Psoas muscle (tissue), 8 donors: ENCODE data around the gene C6. TPM values are rescaled to one million over a fixed set of nuclear protein-coding genes. Genes with fewer than 3 reads are reported as not detected.
"Not testable (repeated sequence)": the region's sequence is repeated elsewhere in the genome, so short reads cannot be mapped to it uniquely, and the experiment has no call there.

Experiments used
- ATAC-seq, 4 donors: fragments of 200-7000 bp; cut with Tn5 transposase; one replicate each; pipeline ENCODE4 v1.9.1; 2020; ENCODE audit warnings: moderate library complexity in 3 of 4, mild to moderate bottlenecking in 2 of 4
- DNase-seq, 2 donors: peaks; one replicate each; pipeline ENCODE4 v3.0.0-alpha.2; 2020
- H3K27ac ChIP-seq: fragments of 200-600 bp; one replicate; pipeline ENCODE4 v1.8.0; 2022
- H3K27me3 ChIP-seq, 3 donors: fragments of 200-600 bp in 1 of 3; one replicate each; pipeline versions ENCODE4 v1.6.1 to v1.8.0; 2013 to 2022; ENCODE audit warnings: low read length in 2 of 3, mild to moderate bottlenecking in 2 of 3, moderate library complexity in 1 of 3; ENCODE audit not compliant: insufficient read depth in 3 of 3
- H3K36me3 ChIP-seq, 2 donors: fragments of 200-600 bp in 1 of 2; one replicate each; pipeline versions ENCODE4 v1.6.1 to v1.8.0; 2013 to 2022; ENCODE audit warnings: low read depth in 1 of 2, mild to moderate bottlenecking in 1 of 2, moderate library complexity in 1 of 2; ENCODE audit not compliant: insufficient read depth in 1 of 2
- H3K4me1 ChIP-seq: fragments of 200-600 bp; one replicate; pipeline ENCODE4 v1.8.0; 2022
- H3K4me3 ChIP-seq: fragments of 200-600 bp; one replicate; pipeline ENCODE4 v1.8.0; 2022; ENCODE audit warnings: mild to moderate bottlenecking
- H3K9me3 ChIP-seq: fragments of 200-600 bp; one replicate; pipeline ENCODE4 v1.8.0; 2022
- WGBS, 3 donors: extraction: QIAGEN DNeasy Blood & Tissue Kit; methylation state at CpG; one replicate each; pipeline versions ENCODE4 v1.1.6 to v1.1.7; 2013; 5-methylcytosine and 5-hydroxymethylcytosine counted together
- intact Hi-C, 2 donors: fragments of 100-400 bp; cut with DNase I; formaldehyde crosslinking; loops; one replicate each; pipeline versions ENCODE4 v1.11.0 to v1.14.2; 2022
- polyA plus RNA-seq, 3 donors: library from polyadenylated mRNA; stranded (reverse); fragments of 200-250 nt; gene quantifications; one replicate each; pipeline ENCODE4 v1.2.3, GENCODE V29; 2013
- total RNA-seq, 4 donors: library from RNA; stranded (reverse); fragmentation: NEBNext Ultra II Directional in 2 of 4; extraction: Animal tissue kit (Norgen Biotek cat#: 25700) in 2 of 4; gene quantifications; one replicate each; pipeline versions ENCODE4 v1.2.1 to v1.2.4, GENCODE V29; 2021 to 2023
- TF ChIP-seq, protein P1 (sequence below): fragments of 200-600 bp; IDR thresholded peaks from one replicate; pipeline ENCODE4 v1.8.0; 2022; ENCODE audit warnings: antibody characterized with exemption
- donor health status: healthy with polysubstance abuse.
- donor health status: DM: no; HTN: no; CAD: no; lungs with moderate emphysema.
- donor health status: Bipolar disorder and iron deficiency.
- donor health status: healthy.
- donor health status: DM: yes; HTN: yes; CAD: no.
- donor health status: DM: no; HTN: no; CAD: no.
- donor health status: DM: no; HTN: no; CAD: no.
- donor health status: DM: yes; HTN: yes; CAD: no.

Gene C6
- total and polyA plus RNA-seq, 7 donors, result 0.13 to 1.1 (median 0.17) TPM

DNA sequence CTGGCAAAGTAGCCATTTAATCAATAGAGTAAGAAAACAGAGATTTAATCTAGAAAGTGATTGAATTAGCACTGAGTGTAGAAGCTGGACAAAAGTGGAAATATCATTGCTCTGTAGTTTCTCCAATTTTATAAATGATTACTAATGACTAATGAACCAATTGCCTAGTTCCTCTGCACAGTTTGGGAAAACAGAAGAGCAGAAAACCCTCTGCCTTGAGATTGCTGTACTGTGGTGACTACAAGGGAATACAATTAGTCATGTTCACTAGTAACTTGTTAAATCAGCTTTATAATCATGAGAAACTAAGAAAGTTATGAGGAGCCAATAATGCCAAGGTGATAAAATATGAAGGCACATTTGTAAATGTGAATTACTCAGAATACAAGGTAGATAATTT is 21.1 kb upstream of the C6 start:
- TF ChIP-seq, protein P1, sequence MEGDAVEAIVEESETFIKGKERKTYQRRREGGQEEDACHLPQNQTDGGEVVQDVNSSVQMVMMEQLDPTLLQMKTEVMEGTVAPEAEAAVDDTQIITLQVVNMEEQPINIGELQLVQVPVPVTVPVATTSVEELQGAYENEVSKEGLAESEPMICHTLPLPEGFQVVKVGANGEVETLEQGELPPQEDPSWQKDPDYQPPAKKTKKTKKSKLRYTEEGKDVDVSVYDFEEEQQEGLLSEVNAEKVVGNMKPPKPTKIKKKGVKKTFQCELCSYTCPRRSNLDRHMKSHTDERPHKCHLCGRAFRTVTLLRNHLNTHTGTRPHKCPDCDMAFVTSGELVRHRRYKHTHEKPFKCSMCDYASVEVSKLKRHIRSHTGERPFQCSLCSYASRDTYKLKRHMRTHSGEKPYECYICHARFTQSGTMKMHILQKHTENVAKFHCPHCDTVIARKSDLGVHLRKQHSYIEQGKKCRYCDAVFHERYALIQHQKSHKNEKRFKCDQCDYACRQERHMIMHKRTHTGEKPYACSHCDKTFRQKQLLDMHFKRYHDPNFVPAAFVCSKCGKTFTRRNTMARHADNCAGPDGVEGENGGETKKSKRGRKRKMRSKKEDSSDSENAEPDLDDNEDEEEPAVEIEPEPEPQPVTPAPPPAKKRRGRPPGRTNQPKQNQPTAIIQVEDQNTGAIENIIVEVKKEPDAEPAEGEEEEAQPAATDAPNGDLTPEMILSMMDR, result no peak
- no peaks in the 10 kb centered on the region for H3K27me3 ChIP-seq
- ATAC-seq (no peak), DNase-seq (no peak)
- intact Hi-C loops, result no loop called here
- no peaks in the 10 kb centered on the region for H3K4me1 ChIP-seq
- peaks cover 18% of the 10 kb centered on the region for H3K9me3 ChIP-seq
- no peak overlapping the region for H3K27ac ChIP-seq
- H3K4me3 ChIP-seq, result no peak overlapping the region
- H3K36me3 ChIP-seq, result no peaks in the 10 kb centered on the region

DNA sequence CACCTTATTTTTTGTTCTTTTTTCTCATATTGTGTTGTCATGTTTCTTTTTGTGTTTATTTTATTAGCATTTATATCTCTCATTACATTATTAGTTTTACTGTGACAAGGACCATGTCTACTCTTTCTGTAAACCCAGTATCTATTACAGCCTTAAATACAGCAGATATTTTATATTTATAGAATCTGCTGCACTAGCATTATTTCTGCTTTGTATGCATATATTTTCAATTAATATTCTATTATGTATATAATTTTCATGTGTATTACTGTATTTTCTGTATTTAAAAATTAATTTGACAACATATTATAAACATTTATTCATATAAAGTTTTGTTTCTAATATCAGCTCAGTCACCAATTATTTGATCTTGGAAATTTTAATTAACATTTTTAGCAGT is 19.5 kb upstream of the C6 start:
- TF ChIP-seq, protein P1, result no peak
- H3K4me3 ChIP-seq, result no peak overlapping the region
- intact Hi-C loops, result no loop called here

DNA sequence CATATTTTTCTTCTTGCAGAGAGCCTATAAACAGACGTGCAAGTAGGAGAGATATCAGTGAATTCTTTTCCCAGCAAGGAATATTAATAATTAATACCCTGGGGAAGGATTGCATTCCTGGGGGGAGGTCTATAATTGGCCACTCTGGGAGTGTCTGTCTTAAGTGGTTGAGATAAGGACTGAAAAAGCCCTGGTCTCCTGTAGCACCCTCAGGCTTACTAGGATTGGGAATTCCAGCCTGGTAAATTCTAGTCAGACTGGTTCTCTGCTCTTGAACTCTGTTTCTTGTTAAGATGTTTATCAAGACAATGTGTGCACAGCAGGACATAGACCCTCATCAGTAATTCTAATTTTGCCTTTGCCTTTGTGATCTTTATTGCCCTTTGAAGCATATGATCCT is 16.9 kb upstream of the C6 start:
- ATAC-seq, H3K4me3 ChIP-seq, intact Hi-C loops, H3K27me3 ChIP-seq, H3K36me3 ChIP-seq, DNase-seq, H3K4me1 ChIP-seq, H3K27ac ChIP-seq: not testable (repeated sequence)
- 59 to 74% (median 68%) methylated on average over 1 of the region's 1 CpG for WGBS, 3 donors
- peaks cover 20% of the 10 kb centered on the region for H3K9me3 ChIP-seq

More for the DNA sequence above, 19.5 kb upstream of the C6 start:
- H3K36me3 ChIP-seq, result no peaks in the 10 kb centered on the region
- no peak for DNase-seq
- H3K27me3 ChIP-seq, result no peaks in the 10 kb centered on the region
- no peaks in the 10 kb centered on the region for H3K4me1 ChIP-seq
- peaks cover 20% of the 10 kb centered on the region for H3K9me3 ChIP-seq
- no peak for ATAC-seq
- no peak overlapping the region for H3K27ac ChIP-seq

DNA sequence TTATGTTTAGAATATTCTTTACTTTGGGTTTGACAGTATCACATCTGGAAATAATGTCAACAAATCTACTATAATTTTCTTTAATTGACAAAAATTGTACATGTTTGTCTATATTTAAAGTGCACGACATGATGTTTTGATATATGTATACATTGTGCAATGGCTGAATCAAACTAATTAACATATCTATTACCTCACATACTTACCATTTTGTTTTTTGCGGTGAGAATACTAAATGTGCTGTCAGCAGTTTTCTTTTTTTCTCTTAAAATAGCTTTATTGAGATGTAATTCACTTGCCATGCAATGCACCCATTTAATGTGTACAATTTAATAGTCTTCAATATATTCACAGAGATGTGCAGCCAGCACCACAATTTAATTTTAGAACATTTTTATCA is 10.6 kb upstream of the C6 start:
- peaks cover 5% of the 10 kb centered on the region for H3K9me3 ChIP-seq
- intact Hi-C loops, result no loop called here
- H3K36me3 ChIP-seq, result no peaks in the 10 kb centered on the region
- DNase-seq (no peak), ATAC-seq (no peak)
- no peak overlapping the region for H3K27ac ChIP-seq
- no peaks in the 10 kb centered on the region for H3K27me3 ChIP-seq
- 94 to 96% (median 94%) methylated on average over 2 of the region's 2 CpGs for WGBS, 3 donors
- H3K4me1 ChIP-seq, result no peaks in the 10 kb centered on the region
- TF ChIP-seq, protein P1, result no peak
- H3K4me3 ChIP-seq, result no peak overlapping the region

DNA sequence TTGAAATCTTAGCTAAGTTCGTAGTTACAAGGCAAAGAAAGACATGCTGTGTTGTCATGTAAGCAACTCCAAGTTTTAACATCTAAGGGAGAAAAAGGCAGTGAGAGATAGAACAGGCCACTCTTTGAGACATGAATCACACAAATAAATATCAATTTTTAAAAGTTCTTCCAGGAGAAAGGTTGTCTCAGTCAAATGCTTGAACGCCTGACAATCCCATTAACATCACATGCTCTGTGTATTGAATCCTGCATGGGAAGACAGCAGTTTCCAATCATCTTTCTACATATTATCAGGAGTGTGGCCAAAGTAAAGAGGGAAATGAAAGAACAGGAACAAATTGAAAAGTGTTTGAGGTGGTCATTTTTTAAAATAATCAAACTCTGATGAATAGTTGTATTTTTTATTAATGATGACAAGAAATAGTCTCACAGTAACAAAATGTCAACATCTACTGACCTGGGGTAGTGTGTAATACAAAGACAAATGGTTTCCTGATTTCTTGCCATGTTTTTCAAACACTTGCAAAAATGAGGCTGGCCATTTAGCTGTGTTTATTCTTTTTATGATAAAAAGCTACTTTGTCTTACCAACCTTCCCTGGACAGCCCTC is 6.4 kb upstream of the C6 start:
- no peak for ATAC-seq
- TF ChIP-seq, protein P1, result no peak
- DNase-seq, result no peak
- Histone ChIP-seq H3K9me3 (no peaks in the 10 kb centered on the region), H3K4me1 (no peaks in the 10 kb centered on the region), H3K4me3 (no peak overlapping the region), H3K36me3 (no peaks in the 10 kb centered on the region), H3K27me3 (no peaks in the 10 kb centered on the region), H3K27ac (no peak overlapping the region)
- WGBS, 3 donors, result 35 to 52% (median 48%) methylated on average over 2 of the region's 2 CpGs
- intact Hi-C loops, result no loop called here
